ENCODE data around the gene TRIM44. TPM values are rescaled to one million over a fixed set of nuclear protein-coding genes. Genes with fewer than 3 reads are reported as not detected.

Gene TRIM44
- total RNA-seq, 1 donor from 2014 or later, result 62.8 TPM

GRCh38 chr11:35861191-35861590 lies 198.6 kb downstream of the TRIM44 start:
- intact Hi-C loops (cut with DNase I), result no loop called here
- Histone ChIP-seq H3K36me3 (no peaks in the 10 kb centered on the region), H3K9me3 (no peaks in the 10 kb centered on the region), H3K4me3 (no peak overlapping the region), H3K27ac (no peak overlapping the region), H3K4me1 (no peaks in the 10 kb centered on the region), H3K27me3 (ENCODE audit: low read depth) (no peaks in the 10 kb centered on the region)
- TF ChIP-seq CTCF (IDR thresholded peaks at IDR 0.05), result no peak
- ATAC-seq (no peak), DNase-seq (no peak)

GRCh38 chr11:35862666-35863065 lies 200.1 kb downstream of the TRIM44 start:
- TF ChIP-seq CTCF (IDR thresholded peaks at IDR 0.05), result no peak

DNA sequence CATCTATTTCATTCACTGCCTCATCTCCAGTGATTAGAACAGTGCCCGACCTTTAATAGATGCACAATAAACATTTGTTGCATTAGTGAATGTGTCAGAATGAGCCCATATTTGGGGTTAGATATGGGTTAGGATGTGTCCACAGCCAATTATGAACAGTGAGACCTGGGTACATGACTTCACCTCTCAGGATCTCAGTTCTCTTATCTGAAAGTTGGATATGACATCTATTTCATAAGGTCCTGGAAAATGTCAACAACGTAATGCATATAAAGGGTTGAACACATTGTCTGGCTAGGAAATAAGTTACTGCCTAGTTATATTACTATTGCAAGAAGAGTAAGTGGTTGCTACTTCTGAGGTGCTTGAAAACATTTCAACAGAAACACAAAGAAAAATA lies 201.6 kb downstream of the TRIM44 start:
- Histone ChIP-seq H3K4me3 (no peak overlapping the region), H3K36me3 (no peaks in the 10 kb centered on the region), H3K27ac (no peak overlapping the region), H3K27me3 (ENCODE audit: low read depth) (no peaks in the 10 kb centered on the region), H3K4me1 (no peaks in the 10 kb centered on the region), H3K9me3 (peaks cover 13% of the 10 kb centered on the region)
- no peak for TF ChIP-seq CTCF (IDR thresholded peaks at IDR 0.05)
- DNase-seq (no peak), ATAC-seq (no peak)
- intact Hi-C loops (cut with DNase I), result no loop called here

More at GRCh38 chr11:35862666-35863065, 200.1 kb downstream of the TRIM44 start:
- intact Hi-C loops (cut with DNase I), result no loop called here
- no peaks in the 10 kb centered on the region for H3K4me1 ChIP-seq
- H3K36me3 ChIP-seq, result no peaks in the 10 kb centered on the region
- H3K4me3 ChIP-seq, result no peak overlapping the region
- DNase-seq (no peak), ATAC-seq (no peak)
- no peaks in the 10 kb centered on the region for H3K9me3 ChIP-seq
- H3K27me3 ChIP-seq (ENCODE audit: low read depth), result no peaks in the 10 kb centered on the region
- no peak overlapping the region for H3K27ac ChIP-seq

DNA sequence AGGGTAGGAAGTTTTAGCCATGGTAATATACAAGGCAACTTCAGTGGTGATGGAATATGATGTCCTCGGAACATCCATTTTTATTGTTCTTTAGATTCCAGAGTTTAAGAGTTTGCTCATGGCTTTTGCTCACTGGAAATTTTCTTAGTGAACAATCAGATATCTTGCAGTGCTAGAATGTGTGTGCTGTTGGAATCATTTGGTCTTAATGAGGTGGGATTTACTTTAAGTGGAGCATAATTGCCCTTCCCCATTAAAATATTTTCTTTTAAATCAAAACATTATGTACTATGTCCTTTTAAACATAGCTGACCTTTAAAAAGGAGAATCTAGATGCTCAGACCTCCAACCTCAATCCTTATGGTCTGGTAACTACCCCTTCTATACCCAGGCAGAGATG lies 204.0 kb downstream of the TRIM44 start:
- no peak for DNase-seq
- ATAC-seq, result no peak
- TF ChIP-seq CTCF (IDR thresholded peaks at IDR 0.05), result no peak

More for the DNA sequence above, 204.0 kb downstream of the TRIM44 start:
- no peak overlapping the region for H3K4me3 ChIP-seq
- H3K27me3 ChIP-seq (ENCODE audit: low read depth), result no peaks in the 10 kb centered on the region
- no peak overlapping the region for H3K27ac ChIP-seq
- peaks cover 17% of the 10 kb centered on the region for H3K9me3 ChIP-seq
- H3K36me3 ChIP-seq, result no peaks in the 10 kb centered on the region
- H3K4me1 ChIP-seq, result no peaks in the 10 kb centered on the region
- intact Hi-C loops (cut with DNase I), result no loop called here

Other genes with a start within 250 kb of the TRIM44 start
- 3.4 TPM for gene SLC1A2, start 243.2 kb upstream of the TRIM44 start, total RNA-seq
- gene PAMR1, start 137.2 kb upstream of the TRIM44 start, total RNA-seq, result 5.6 TPM
- gene FJX1, start 44.3 kb upstream of the TRIM44 start, total RNA-seq, result 1.5 TPM